ENCODE results near the gene NAP1L4.

The NAP1L4 gene

DNA sequence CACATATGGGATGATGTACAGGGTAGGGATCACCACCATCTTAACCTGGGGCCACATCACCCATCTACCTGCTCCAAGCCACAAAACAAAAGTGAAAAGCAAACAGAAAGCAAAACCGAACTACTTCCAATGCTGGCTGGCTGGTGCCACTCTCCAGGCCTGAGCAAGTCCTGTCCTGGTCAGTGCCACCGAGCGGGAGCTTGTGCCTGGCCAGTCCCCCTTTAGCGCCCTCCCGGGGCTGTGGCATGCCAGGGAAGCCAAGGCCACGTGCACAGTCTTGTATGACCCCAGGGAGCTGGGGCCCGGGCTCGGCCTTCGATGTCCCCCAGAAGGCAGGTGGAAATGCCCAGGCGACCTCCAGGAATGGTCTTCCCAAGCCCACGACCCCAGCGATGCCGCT, 17.9 kb upstream of the NAP1L4 start:
- DNase-seq = no peak

GRCh38 chr11:3009481-3009880, 17.4 kb upstream of the NAP1L4 start:
- DNase-seq = no peak

- DNase-seq = no peak
Observed at GRCh38 chr11:3008746-3009336, 16.7 kb upstream of the NAP1L4 start.

- no peak for DNase-seq
Observed at GRCh38 chr11:3007404-3008010, 15.4 kb upstream of the NAP1L4 start.

DNA sequence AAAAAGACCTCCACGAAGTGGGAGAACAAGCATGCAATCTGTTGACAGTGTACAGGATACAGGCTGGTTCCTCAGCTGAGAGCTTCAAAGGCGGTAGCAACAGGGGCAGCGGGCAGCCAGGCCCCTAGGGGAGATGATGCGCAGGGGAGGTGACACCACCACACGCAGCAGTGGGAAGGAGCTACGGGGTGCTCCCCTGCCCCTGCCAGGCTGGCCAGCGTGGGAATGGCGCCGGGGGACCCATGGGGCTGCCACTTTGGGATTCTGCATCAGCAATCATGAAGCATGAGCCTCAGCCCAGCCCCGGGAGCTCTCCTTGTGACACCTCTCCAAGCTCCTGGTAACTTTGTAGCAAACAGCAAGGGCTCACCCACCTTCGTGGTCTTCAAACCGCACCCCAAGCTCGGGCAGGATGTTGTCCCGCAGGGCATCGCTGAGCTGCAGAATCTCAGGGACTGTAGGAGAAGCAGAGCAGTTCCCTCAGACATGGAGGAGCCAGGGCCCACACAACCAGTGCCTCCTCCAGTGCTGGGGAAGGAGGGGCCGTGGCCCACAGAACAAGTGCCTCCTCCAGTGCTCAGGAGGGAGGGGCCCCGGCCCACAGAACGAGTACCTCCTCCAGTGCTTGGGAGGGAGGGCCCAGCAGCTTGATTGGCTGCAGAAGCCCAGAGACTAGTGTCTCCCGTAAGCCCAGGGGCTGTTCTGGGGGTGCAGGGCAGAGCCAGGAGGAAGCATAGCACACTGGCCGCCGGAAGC, 14.6 kb upstream of the NAP1L4 start:
- DNase-seq = no peak

DNA sequence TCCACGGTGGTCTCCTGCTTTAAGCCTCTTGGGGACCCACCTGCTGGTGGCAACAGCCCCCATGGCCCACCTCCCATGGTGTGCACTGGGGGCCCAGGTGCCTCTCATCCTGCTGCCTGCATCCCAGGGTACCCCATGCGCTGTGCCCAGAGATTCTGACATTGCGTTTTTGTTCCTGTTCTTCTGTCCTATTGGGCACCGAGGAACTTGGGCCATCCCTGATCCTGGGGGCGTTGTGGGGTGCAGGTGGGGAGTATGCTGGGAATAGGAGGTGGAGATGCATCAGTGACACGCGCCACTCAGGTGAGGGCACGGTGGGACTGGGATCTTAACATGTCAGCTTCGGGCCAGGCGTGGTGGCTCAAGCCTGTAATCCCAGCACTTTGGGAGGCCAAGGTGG, 12.4 kb upstream of the NAP1L4 start:
- DNase-seq = no peak

GRCh38 chr11:3003396-3004231, 11.5 kb upstream of the NAP1L4 start:
- no peak for DNase-seq

GRCh38 chr11:3002871-3003270, 10.7 kb upstream of the NAP1L4 start:
- no peak for DNase-seq

DNA sequence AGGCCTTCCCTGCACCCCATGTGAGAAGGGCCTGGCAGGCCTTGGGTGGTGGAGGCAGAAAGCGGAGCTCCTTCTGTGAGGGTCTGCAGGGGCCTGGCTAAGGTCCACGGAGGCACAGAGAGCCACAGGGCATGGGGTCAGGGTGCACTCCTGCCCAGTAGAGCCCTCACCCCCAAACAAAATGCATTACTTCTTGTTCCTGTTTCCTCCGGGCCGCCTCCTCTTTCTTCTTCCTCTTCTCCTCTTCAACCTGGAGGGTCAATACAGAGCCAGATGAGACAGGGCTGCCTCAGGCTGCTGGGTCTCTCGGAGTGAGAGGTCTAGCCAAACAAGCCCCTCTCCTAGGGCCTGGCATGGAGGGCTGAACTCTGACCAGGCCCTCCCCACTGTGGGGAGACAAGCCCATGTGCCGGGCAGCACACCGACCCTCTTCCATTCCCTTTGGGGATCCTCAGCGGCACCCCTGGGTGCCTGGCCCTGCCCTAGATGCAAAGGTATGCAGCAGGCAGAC, 10.3 kb upstream of the NAP1L4 start:
- no peak for DNase-seq

DNA sequence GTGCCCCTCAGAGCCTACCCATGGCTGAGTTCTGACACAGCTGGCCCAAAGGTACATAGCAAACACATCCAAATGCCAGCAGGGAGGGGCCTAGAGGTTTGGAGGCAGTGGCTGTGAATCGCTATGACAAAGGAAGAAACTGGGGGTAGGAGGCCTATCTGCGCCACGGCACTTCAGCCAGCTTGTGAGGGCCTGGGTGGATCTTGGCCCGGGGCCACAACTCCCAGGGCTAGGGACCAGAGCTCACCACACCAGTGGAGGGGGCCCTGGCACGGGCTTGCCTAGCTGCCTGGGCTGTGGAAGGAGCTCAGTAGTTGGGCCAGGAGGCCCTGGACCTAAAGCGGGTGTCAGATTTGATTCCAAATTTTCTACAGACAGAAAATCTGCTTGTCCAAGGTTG, 9.4 kb upstream of the NAP1L4 start:
- peak; percentile 71 for DNase-seq

GRCh38 chr11:3000032-3000961, 8.2 kb upstream of the NAP1L4 start:
- DNase-seq = peak; percentile 98

- no peak for DNase-seq
Observed at GRCh38 chr11:2999464-2999998, 7.4 kb upstream of the NAP1L4 start.

GRCh38 chr11:2998073-2998850, 6.1 kb upstream of the NAP1L4 start:
- DNase-seq = no peak

DNA sequence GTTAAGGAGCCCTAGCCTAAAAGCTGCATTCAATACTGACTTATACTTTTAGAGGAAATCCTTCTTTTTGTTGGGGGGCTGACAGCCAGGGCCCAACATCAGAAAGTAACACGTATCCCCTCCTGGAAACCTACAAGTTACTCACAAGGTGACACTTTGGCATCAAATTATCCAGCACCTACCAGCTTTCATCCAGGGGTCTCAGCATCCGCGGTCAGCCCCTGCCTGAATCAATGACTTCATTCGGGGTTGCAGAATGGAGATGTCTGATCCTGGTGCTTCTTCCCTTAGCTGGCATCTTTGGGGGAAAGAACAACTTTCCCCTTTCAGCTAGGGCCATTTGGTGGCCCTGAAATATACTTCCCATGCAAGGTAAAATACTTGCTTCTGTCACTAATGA, 5.3 kb upstream of the NAP1L4 start:
- no peak for DNase-seq

- DNase-seq = no peak
Observed at GRCh38 chr11:2996976-2997375, 4.8 kb upstream of the NAP1L4 start.

GRCh38 chr11:2995893-2996554, 3.9 kb upstream of the NAP1L4 start:
- no peak for DNase-seq

DNA sequence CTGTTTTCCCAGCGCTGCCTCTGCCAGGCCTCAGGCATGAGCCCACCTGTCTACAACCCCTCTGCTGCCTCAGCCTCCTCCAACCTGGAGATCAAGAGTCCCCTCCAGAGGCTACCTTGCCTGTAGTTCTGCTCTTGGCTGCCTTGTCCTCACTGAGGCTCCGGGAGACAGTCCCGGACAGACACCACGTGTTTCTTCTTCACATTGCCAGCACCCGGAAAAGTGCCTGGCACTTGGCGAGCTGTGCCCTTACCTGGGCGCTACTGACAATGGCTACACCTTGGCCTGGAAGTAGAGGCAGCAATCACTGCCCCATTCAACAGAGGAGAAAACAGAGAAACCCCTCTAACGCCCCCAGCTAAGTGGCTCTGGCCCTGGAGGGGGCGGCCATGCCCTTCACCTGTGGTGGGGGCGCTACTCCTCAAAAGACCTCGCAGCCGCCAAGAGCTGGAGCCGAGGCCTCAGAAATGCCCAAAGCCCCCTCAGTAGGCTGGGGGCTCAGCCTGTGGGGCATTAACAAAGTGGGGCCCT, 3.0 kb upstream of the NAP1L4 start:
- no peak for DNase-seq

DNA sequence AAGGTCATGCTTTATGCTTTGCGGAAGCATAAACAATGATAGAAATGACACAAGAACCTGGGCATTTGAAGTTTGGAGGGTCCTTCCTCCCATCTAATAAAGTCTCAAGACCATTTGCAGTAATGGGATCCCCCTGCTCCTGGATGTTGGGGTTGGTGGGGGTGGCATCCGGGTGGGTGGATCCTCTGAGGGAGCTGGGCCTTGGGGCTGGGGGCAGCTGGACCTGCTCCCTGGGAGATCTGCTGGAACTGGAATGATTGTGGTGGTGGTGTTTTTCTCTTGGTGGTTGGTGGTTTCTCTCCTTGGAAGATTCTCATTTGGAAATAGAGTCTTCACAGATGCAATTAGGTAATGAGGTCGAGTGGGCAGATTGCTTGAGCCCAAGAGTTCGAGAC, 2.2 kb upstream of the NAP1L4 start:
- no peak for DNase-seq

DNA sequence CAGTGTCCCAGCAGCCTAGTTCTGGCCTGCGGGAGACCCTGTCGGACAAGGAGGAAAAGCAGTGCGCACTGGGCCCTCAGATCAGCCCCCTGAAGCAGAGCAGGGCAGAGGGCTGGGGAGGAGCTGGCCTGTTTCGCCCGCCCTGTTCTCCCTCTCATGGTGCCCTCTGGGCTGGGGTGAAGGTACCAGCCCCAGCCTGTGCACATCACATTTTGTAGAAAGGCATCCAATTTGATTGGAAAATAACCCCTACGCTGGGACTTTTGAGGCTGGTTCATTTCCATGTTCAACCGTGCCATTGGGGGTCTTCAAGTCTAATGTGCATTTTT, 832 bp upstream of the NAP1L4 start:
- DNase-seq = no peak

Measured in NCI-H1092 treated with DMSO at 0.1 percent for 48 hours (cell line).